Measurements from ENCODE around the gene LAMA5. TPM values are rescaled to one million over a fixed set of nuclear protein-coding genes. Genes with fewer than 3 reads are reported as not detected.
A peak's percentile ranks its signal among the peaks of the same experiment; 100 is the strongest.

Gene LAMA5
- total and polyA plus RNA-seq, 9 donors = 30.9 to 107 (median 71.8) TPM

DNA sequence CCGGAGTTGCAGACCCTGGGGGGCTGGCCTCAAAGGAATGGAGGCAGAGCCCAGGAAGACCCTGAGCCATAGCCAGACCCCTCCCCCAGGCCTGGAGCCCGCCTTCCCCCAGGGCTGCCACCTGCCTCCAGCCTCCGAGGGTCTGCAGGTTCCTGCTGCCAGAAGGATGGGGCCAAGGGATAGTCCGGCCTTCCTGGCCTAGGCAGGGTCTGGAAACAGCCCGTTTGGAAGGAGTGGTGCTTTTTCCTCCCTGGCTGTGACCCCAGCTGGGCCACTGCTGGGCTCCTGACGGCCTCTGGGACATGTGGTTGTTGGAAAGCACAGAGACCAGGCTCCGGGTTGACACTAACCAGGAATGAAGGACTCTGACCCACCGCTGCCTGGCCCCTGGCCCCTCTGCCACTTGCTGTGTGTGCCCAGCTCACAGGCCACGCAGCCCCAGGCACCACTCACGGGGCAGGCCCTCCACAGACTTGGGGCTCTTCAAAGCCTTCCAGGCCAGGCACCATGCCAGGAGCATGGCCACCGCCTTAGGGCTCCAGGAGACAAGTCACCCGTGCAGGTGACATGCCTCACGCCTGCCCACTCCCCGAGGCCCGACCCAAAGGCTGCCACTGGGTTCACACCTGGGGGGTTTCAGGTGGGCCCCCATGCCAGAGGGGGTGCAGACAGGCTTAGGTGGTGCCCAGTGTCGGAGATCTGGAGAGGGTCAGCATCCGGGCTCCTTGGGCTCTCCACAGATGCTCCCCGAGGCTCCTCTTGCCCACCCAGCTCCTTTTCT is 3.9 kb upstream of the LAMA5 start:
- Histone ChIP-seq H3K4me3 (ENCODE audit: low read length) (no peak overlapping the region), H3K27ac (ENCODE audit: low read length) (no peak overlapping the region), H3K9me3 (replicated peaks; ENCODE audit: control insufficient read depth, low read depth, low read length) (no peaks in the 10 kb centered on the region), H3K4me1 (ENCODE audit: control insufficient read depth, insufficient read depth, low read length) (peaks cover 72% of the 10 kb centered on the region), H3K27me3 (ENCODE audit: control insufficient read depth, insufficient read depth, low read length) (peaks cover 19% of the 10 kb centered on the region), H3K36me3 (ENCODE audit: control insufficient read depth, insufficient read depth, low read length) (no peaks in the 10 kb centered on the region)
- 60% methylated on average over 15 of the region's 18 CpGs for WGBS (ENCODE audit: insufficient coverage)
- DNase-seq = no peak

GRCh38 chr20:62370115-62370806 is 3.1 kb upstream of the LAMA5 start:
- peaks cover 22% of the 10 kb centered on the region for H3K27me3 ChIP-seq (ENCODE audit: control insufficient read depth, insufficient read depth, low read length)
- H3K27ac ChIP-seq (ENCODE audit: low read length) = peak overlapping the region; percentile 17
- H3K36me3 ChIP-seq (ENCODE audit: control insufficient read depth, insufficient read depth, low read length) = no peaks in the 10 kb centered on the region
- no peak for DNase-seq
- WGBS (ENCODE audit: insufficient coverage) = 49% methylated on average over 15 of the region's 19 CpGs
- peaks cover 72% of the 10 kb centered on the region for H3K4me1 ChIP-seq (ENCODE audit: control insufficient read depth, insufficient read depth, low read length)
- H3K4me3 ChIP-seq (ENCODE audit: low read length) = no peak overlapping the region
- no peaks in the 10 kb centered on the region for H3K9me3 ChIP-seq (replicated peaks; ENCODE audit: control insufficient read depth, low read depth, low read length)

DNA sequence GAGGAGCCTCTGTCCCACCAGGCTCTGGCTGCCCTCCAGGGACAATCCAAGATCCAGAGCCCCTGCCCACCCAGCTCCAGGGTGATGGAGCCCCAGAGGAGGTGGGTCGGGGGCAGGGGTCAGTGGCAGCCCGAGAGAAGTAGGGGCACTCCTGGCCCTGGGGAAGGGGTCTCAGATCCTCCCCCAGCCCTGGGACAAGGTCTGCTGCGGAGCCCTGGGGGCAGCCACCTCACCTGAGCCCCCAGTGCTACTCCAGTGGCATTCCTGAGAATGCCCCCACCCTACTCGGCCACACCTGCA is 2.7 kb upstream of the LAMA5 start:
- H3K4me3 ChIP-seq (ENCODE audit: low read length) = no peak overlapping the region
- no peak for DNase-seq
- H3K36me3 ChIP-seq (ENCODE audit: control insufficient read depth, insufficient read depth, low read length) = no peaks in the 10 kb centered on the region
- H3K4me1 ChIP-seq (ENCODE audit: control insufficient read depth, insufficient read depth, low read length) = peaks cover 72% of the 10 kb centered on the region
- H3K9me3 ChIP-seq (replicated peaks; ENCODE audit: control insufficient read depth, low read depth, low read length) = no peaks in the 10 kb centered on the region
- peaks cover 22% of the 10 kb centered on the region for H3K27me3 ChIP-seq (ENCODE audit: control insufficient read depth, insufficient read depth, low read length)
- WGBS (ENCODE audit: insufficient coverage) = 34% methylated on average over 3 of the region's 4 CpGs
- no peak overlapping the region for H3K27ac ChIP-seq (ENCODE audit: low read length)

GRCh38 chr20:62368976-62369814 is 2.1 kb upstream of the LAMA5 start:
- DNase-seq = peak; percentile 87
- 4% methylated on average over 16 of the region's 28 CpGs for WGBS (ENCODE audit: insufficient coverage)
- Histone ChIP-seq H3K9me3 (replicated peaks; ENCODE audit: control insufficient read depth, low read depth, low read length) (no peaks in the 10 kb centered on the region), H3K27ac (ENCODE audit: low read length) (peak overlapping the region; percentile 81), H3K27me3 (ENCODE audit: control insufficient read depth, insufficient read depth, low read length) (peaks cover 22% of the 10 kb centered on the region), H3K36me3 (ENCODE audit: control insufficient read depth, insufficient read depth, low read length) (no peaks in the 10 kb centered on the region), H3K4me1 (ENCODE audit: control insufficient read depth, insufficient read depth, low read length) (peaks cover 72% of the 10 kb centered on the region), H3K4me3 (ENCODE audit: low read length) (peak overlapping the region; percentile 19)

- no peaks in the 10 kb centered on the region for H3K9me3 ChIP-seq (replicated peaks; ENCODE audit: control insufficient read depth, low read depth, low read length)
- H3K27ac ChIP-seq (ENCODE audit: low read length) = peak overlapping the region; percentile 81
- peaks cover 76% of the 10 kb centered on the region for H3K4me1 ChIP-seq (ENCODE audit: control insufficient read depth, insufficient read depth, low read length)
- peak overlapping the region; percentile 19 for H3K4me3 ChIP-seq (ENCODE audit: low read length)
- peaks cover 22% of the 10 kb centered on the region for H3K27me3 ChIP-seq (ENCODE audit: control insufficient read depth, insufficient read depth, low read length)
- WGBS (ENCODE audit: insufficient coverage) = 0% methylated on average over 7 of the region's 15 CpGs
- DNase-seq = no peak
- no peaks in the 10 kb centered on the region for H3K36me3 ChIP-seq (ENCODE audit: control insufficient read depth, insufficient read depth, low read length)
Measured at GRCh38 chr20:62368392-62368975, 1.4 kb upstream of the LAMA5 start.

- DNase-seq = peak; percentile 68
- Histone ChIP-seq H3K9me3 (replicated peaks; ENCODE audit: control insufficient read depth, low read depth, low read length) (no peaks in the 10 kb centered on the region), H3K4me1 (ENCODE audit: control insufficient read depth, insufficient read depth, low read length) (peaks cover 83% of the 10 kb centered on the region), H3K27me3 (ENCODE audit: control insufficient read depth, insufficient read depth, low read length) (peaks cover 22% of the 10 kb centered on the region), H3K36me3 (ENCODE audit: control insufficient read depth, insufficient read depth, low read length) (no peaks in the 10 kb centered on the region), H3K27ac (ENCODE audit: low read length) (peak overlapping the region; percentile 81), H3K4me3 (ENCODE audit: low read length) (peak overlapping the region; percentile 30)
- WGBS (ENCODE audit: insufficient coverage) = under 1% methylated on average over 37 of the region's 37 CpGs
Measured at GRCh38 chr20:62367633-62368391, 700 bp upstream of the LAMA5 start.

DNA sequence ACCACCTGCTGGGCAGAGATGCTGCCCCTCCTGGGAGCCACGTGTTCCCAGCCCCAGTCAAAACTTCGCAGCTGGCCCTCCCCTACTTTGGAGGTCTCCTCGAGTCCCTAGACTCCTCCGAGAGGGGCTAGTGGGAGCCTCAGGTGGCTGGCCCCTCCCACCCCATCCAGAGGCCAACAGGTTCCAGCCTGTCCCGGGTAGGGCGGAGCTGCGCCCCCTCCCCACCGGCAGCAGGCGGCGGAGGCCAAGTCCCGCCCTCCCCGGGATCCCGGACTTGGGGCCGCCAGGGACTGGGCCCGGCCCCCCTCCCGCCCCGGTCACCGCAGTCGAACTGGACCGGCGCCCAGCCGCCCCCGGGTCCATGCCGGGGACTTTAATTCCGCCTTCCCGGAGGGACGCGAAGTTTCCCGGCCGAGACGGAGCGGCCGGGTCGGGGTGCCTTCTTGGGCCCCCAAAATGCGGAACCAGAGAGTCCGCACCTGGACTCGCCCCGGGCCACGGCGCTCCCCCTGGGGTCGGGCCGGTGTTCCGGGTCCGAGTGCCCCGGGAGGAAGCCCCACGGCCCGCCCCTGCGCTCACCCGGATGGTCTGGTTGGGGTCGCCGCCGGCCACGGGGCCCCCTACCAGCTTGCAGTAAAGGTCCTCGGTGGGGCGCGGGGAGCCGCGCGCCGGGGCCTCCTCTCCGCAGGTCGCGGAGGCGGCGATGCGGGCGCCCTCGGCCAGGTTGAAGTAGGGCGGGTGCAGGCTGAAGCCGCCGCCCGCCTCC is 559 bp downstream of the LAMA5 start:
- WGBS (ENCODE audit: insufficient coverage) = under 1% methylated on average over 72 of the region's 72 CpGs
- Histone ChIP-seq H3K4me3 (ENCODE audit: low read length) (peak overlapping the region; percentile 72), H3K27ac (ENCODE audit: low read length) (peak overlapping the region; percentile 7), H3K27me3 (ENCODE audit: control insufficient read depth, insufficient read depth, low read length) (peaks cover 22% of the 10 kb centered on the region), H3K9me3 (replicated peaks; ENCODE audit: control insufficient read depth, low read depth, low read length) (no peaks in the 10 kb centered on the region), H3K36me3 (ENCODE audit: control insufficient read depth, insufficient read depth, low read length) (no peaks in the 10 kb centered on the region), H3K4me1 (ENCODE audit: control insufficient read depth, insufficient read depth, low read length) (peaks cover 94% of the 10 kb centered on the region)
- DNase-seq = peak; percentile 43

DNA sequence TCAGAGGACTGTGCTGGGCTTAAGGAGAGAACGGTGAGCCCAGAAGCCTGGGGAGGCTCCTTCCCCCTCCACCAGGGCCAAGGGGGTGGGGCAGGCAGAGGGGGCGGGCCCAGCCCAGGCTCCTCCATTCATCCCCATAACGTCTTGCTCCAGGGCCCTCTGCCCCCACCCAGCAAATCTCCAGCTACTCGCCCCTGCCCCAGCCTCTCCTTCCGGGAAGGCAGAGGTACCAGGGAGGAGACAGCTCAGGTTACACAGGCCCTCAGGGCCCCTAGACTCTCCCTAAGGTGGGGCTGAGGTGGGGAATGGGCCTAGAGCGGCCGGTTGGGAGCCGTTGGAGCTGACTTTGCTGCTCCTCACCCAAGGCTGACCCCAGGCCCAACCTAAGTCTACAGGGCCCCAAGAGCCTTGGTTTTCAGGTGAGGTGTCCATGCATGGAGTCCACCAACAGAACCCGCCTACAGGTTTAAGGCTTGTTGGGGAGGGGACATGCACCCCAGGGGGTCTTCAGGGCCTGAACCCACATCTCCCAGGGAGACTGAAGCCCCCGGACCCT is 1.2 kb downstream of the LAMA5 start:
- WGBS (ENCODE audit: insufficient coverage) = 18% methylated on average over 5 of the region's 10 CpGs
- Histone ChIP-seq H3K9me3 (replicated peaks; ENCODE audit: control insufficient read depth, low read depth, low read length) (no peaks in the 10 kb centered on the region), H3K36me3 (ENCODE audit: control insufficient read depth, insufficient read depth, low read length) (no peaks in the 10 kb centered on the region), H3K4me3 (ENCODE audit: low read length) (peak overlapping the region; percentile 72), H3K4me1 (ENCODE audit: control insufficient read depth, insufficient read depth, low read length) (peaks cover 94% of the 10 kb centered on the region), H3K27ac (ENCODE audit: low read length) (peak overlapping the region; percentile 35), H3K27me3 (ENCODE audit: control insufficient read depth, insufficient read depth, low read length) (peaks cover 22% of the 10 kb centered on the region)
- DNase-seq = peak; percentile 21
